ENCODE results near the gene ATP13A1. TPM values are rescaled to one million over a fixed set of nuclear protein-coding genes. Genes with fewer than 3 reads are reported as not detected.
"Not testable (repeated sequence)": the region's sequence is repeated elsewhere in the genome, so short reads cannot be mapped to it uniquely, and the experiment has no call there.

Gene ATP13A1
- total RNA-seq, 1 donor from 2014 or later = 114 TPM

GRCh38 chr19:19668230-19669012, 4.9 kb upstream of the ATP13A1 start, which contains the start of gene ZNF101:
Gene ZNF101 (plus strand): TSS chr19:19668839. CDS start chr19:19668964, 125 bp downstream.
- Histone ChIP-seq H3K36me3 (peaks cover 0 to 8% of the 10 kb centered on the region in 2 donors), H3K27ac (peak within 1 kb of the TSS; percentile 64), H3K9me3 (no peaks in the 10 kb centered on the region), H3K4me3 (peak within 1 kb of the TSS; percentile 80 to 87), H3K4me1 (peaks cover 31% of the 10 kb centered on the region), H3K27me3 (no peaks in the 10 kb centered on the region)
- DNase-seq (ENCODE audit: extremely low spot score in 2 of 2) = peak in 1 of 2 donors; percentile 96
- intact Hi-C loops (cut with DNase I) = no loop called here
- no peak for TF ChIP-seq POLR2A (IDR thresholded peaks at IDR 0.05)
- TF ChIP-seq POLR2AphosphoS5 (IDR thresholded peaks at IDR 0.05; ENCODE audit: insufficient read depth in 1 of 2, low read depth in 1 of 2) = peak; percentile 72 to 84

- intact Hi-C loops (cut with DNase I); H3K27ac ChIP-seq; DNase-seq (ENCODE audit: extremely low spot score in 2 of 2); H3K4me3 ChIP-seq; H3K27me3 ChIP-seq; H3K9me3 ChIP-seq; H3K36me3 ChIP-seq: not testable (repeated sequence)
- peaks cover 53% of the 10 kb centered on the region for H3K4me1 ChIP-seq
These were observed 2.0 kb upstream of the ATP13A1 start for GRCh38 chr19:19665420-19665948.

GRCh38 chr19:19662871-19663255, 613 bp downstream of the ATP13A1 start:
- no peak for DNase-seq (ENCODE audit: extremely low spot score in 2 of 2)
- H3K4me3 ChIP-seq = peak overlapping the region; percentile 96 to 99
- peaks cover 38% of the 10 kb centered on the region for H3K4me1 ChIP-seq
- no peaks in the 10 kb centered on the region for H3K9me3 ChIP-seq
- H3K36me3 ChIP-seq = peaks cover 0 to 15% of the 10 kb centered on the region in 2 donors
- intact Hi-C loops (cut with DNase I) = no loop called here
- no peaks in the 10 kb centered on the region for H3K27me3 ChIP-seq
- TF ChIP-seq POLR2A (IDR thresholded peaks at IDR 0.05) (no peak), CTCF (IDR thresholded peaks at IDR 0.05) (no peak), POLR2AphosphoS5 (IDR thresholded peaks at IDR 0.05; ENCODE audit: insufficient read depth in 1 of 2, low read depth in 1 of 2) (no peak)
- peak overlapping the region; percentile 85 for H3K27ac ChIP-seq

GRCh38 chr19:19662344-19662743, 1.1 kb downstream of the ATP13A1 start:
- peaks cover 0 to 21% of the 10 kb centered on the region in 2 donors for H3K36me3 ChIP-seq
- no peak overlapping the region for H3K27ac ChIP-seq
- no peaks in the 10 kb centered on the region for H3K9me3 ChIP-seq
- TF ChIP-seq POLR2AphosphoS5 (IDR thresholded peaks at IDR 0.05; ENCODE audit: insufficient read depth in 1 of 2, low read depth in 1 of 2) = no peak
- TF ChIP-seq CTCF (IDR thresholded peaks at IDR 0.05) = no peak
- no peak for TF ChIP-seq POLR2A (IDR thresholded peaks at IDR 0.05)
- intact Hi-C loops (cut with DNase I) = no loop called here
- H3K4me1 ChIP-seq = peaks cover 33% of the 10 kb centered on the region
- DNase-seq (ENCODE audit: extremely low spot score in 2 of 2) = no peak
- no peaks in the 10 kb centered on the region for H3K27me3 ChIP-seq
- peak overlapping the region; percentile 96 to 99 for H3K4me3 ChIP-seq

GRCh38 chr19:19661675-19662251, 1.7 kb downstream of the ATP13A1 start:
- Histone ChIP-seq H3K9me3 (no peaks in the 10 kb centered on the region), H3K36me3 (peaks cover 0 to 26% of the 10 kb centered on the region in 2 donors), H3K27ac (no peak overlapping the region), H3K27me3 (no peaks in the 10 kb centered on the region), H3K4me3 (no peak overlapping the region), H3K4me1 (peaks cover 33% of the 10 kb centered on the region)
- intact Hi-C loops (cut with DNase I) = no loop called here
- TF ChIP-seq POLR2AphosphoS5 (IDR thresholded peaks at IDR 0.05; ENCODE audit: insufficient read depth in 1 of 2, low read depth in 1 of 2) = no peak
- no peak for TF ChIP-seq POLR2A (IDR thresholded peaks at IDR 0.05)
- no peak for TF ChIP-seq CTCF (IDR thresholded peaks at IDR 0.05)
- peak in 1 of 2 donors; percentile 75 for DNase-seq (ENCODE audit: extremely low spot score in 2 of 2)

Data from vagina (tissue), 2 donors.